Nephron (organoid): Measurements from ENCODE around the gene INSR.

Experiments
- H3K27ac Mint-ChIP-seq, 3 experiments: 2 replicates each; pipeline ENCODE4 v1.8.0; 2020; ENCODE audit warnings: mixed read lengths in 3 of 3, mild to moderate bottlenecking in 2 of 3, moderate library complexity in 1 of 3
- H3K27me3 Mint-ChIP-seq: 2 replicates; pipeline ENCODE4 v1.8.0; 2021; ENCODE audit warnings: low read depth, mild to moderate bottlenecking, moderate library complexity, mixed read lengths
- H3K36me3 Mint-ChIP-seq: 2 replicates; pipeline ENCODE4 v1.8.0; 2020; ENCODE audit warnings: low read depth, mixed read lengths
- H3K4me1 Mint-ChIP-seq: 2 replicates; pipeline ENCODE4 v1.8.0; 2020; ENCODE audit warnings: mixed read lengths
- H3K4me3 Mint-ChIP-seq, 3 experiments: 2 replicates each; pipeline ENCODE4 v1.8.0; 2020; ENCODE audit warnings: mild to moderate bottlenecking in 3 of 3, mixed read lengths in 3 of 3, moderate library complexity in 2 of 3
- H3K9me3 Mint-ChIP-seq: 2 replicates; pipeline ENCODE4 v1.8.0; 2020; ENCODE audit warnings: mixed read lengths
- TF ChIP-seq, protein P1 (sequence below), 3 experiments: fragments of 200-600 bp; sonication (generic); IDR thresholded peaks; one replicate each; pipeline ENCODE4 v1.5.0; 2021; ENCODE audit warnings: antibody characterized with exemption in 3 of 3; ENCODE audit not compliant: unreplicated experiment in 3 of 3

The INSR gene

DNA sequence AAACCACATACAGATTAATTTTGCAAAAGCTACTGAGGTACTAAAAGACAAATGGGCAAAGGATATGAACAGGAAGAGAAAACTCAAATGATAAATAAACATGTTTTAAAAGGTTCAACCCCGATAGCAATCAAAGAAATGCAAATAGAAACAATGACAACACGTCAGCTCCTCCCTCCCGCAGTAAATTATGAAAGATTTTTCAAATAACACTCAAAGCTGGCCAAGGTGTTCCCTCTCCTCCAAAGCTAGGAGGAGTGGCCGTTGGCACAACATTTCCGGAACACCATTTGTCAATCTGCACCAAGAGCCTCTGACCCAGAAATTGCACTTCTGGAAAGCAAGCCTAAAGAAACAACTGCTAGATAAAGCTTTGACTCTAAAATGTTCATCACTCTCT, 28.3 kb downstream of the INSR start:
- Mint-ChIP-seq H3K4me1 (peaks cover 12% of the 10 kb centered on the region), H3K4me3 (no peak overlapping the region), H3K27ac (peak overlapping the region in 1 of 3 experiments; percentile 7), H3K27me3 (no peaks in the 10 kb centered on the region), H3K9me3 (peaks cover 2% of the 10 kb centered on the region), H3K36me3 (peaks cover 45% of the 10 kb centered on the region)
- TF ChIP-seq, protein P1, sequence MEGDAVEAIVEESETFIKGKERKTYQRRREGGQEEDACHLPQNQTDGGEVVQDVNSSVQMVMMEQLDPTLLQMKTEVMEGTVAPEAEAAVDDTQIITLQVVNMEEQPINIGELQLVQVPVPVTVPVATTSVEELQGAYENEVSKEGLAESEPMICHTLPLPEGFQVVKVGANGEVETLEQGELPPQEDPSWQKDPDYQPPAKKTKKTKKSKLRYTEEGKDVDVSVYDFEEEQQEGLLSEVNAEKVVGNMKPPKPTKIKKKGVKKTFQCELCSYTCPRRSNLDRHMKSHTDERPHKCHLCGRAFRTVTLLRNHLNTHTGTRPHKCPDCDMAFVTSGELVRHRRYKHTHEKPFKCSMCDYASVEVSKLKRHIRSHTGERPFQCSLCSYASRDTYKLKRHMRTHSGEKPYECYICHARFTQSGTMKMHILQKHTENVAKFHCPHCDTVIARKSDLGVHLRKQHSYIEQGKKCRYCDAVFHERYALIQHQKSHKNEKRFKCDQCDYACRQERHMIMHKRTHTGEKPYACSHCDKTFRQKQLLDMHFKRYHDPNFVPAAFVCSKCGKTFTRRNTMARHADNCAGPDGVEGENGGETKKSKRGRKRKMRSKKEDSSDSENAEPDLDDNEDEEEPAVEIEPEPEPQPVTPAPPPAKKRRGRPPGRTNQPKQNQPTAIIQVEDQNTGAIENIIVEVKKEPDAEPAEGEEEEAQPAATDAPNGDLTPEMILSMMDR (IDR thresholded peaks at IDR 0.05; ENCODE audit: unreplicated experiment in 3 of 3), result no peak

DNA sequence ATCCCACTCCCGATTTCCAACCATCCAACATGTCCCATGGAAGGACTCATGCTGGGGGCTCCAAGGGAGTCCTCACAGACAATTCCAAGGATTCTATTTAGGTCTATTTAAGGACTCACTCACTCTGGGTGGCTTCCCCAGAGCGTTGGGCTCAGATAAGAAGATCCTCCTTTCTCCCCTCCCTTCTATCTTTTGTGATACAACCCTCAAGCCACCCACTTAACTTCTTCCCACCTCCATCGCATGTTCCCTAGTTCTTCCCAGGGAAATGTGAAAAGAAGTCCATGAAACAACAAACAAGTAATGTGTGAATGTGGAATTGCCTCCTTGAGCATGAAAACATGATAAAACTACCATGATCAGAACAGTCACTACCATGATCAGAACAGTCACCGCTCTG, 29.4 kb downstream of the INSR start:
- peaks cover 2% of the 10 kb centered on the region for H3K9me3 Mint-ChIP-seq
- H3K27me3 Mint-ChIP-seq, result no peaks in the 10 kb centered on the region
- H3K4me3 Mint-ChIP-seq, result no peak overlapping the region
- TF ChIP-seq, protein P1 (IDR thresholded peaks at IDR 0.05; ENCODE audit: unreplicated experiment in 3 of 3), result no peak
- no peak overlapping the region for H3K27ac Mint-ChIP-seq
- H3K4me1 Mint-ChIP-seq, result peaks cover 12% of the 10 kb centered on the region
- H3K36me3 Mint-ChIP-seq, result peaks cover 41% of the 10 kb centered on the region

DNA sequence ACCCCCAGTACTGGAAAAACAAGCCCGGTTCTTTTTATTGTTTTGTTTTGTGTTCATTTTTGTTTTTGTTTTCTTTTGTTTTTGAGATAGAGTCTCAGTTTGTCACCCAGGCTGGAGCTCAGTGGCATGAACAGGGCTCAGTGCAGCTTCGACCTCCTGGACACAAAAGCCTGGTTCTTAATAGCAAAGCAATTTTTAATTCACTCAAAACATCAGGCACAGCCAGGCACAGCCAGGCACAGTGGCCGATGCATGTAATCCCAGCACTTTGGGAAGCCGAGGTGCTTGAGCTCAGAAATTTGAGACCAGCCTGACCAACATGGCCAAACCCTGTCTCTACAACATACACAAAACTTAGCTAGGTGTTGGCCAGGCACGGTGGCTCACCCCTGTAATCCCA, 30.7 kb downstream of the INSR start:
- Mint-ChIP-seq H3K36me3 (peaks cover 32% of the 10 kb centered on the region), H3K4me1 (peaks cover 12% of the 10 kb centered on the region), H3K4me3 (no peak overlapping the region), H3K27ac (no peak overlapping the region), H3K27me3 (no peaks in the 10 kb centered on the region), H3K9me3 (peaks cover 2% of the 10 kb centered on the region)
- TF ChIP-seq, protein P1 (IDR thresholded peaks at IDR 0.05; ENCODE audit: unreplicated experiment in 3 of 3), result no peak

DNA sequence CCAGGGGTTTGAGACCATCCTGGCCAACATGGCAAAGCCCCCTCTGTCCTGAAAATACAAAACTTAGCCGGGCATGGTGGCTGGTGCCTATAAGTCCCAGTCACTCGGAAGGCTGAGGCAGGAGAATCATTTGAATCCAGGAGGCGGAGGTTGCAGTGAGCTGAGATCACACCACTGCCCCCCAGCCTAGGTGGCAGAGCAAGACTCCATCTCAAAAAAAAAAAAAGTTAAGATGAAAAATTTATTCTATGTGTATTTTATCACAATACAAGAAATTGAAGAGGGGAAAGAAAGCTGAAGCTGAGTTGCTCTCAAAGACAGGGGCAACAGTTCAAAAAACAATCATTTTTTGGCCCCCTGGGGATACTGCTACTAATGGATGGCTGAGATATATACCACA, 31.1 kb downstream of the INSR start:
- H3K27me3 Mint-ChIP-seq, result no peaks in the 10 kb centered on the region
- H3K4me1 Mint-ChIP-seq, result peaks cover 12% of the 10 kb centered on the region
- peaks cover 27% of the 10 kb centered on the region for H3K36me3 Mint-ChIP-seq
- H3K4me3 Mint-ChIP-seq, result no peak overlapping the region
- TF ChIP-seq, protein P1 (IDR thresholded peaks at IDR 0.05; ENCODE audit: unreplicated experiment in 3 of 3), result no peak
- H3K27ac Mint-ChIP-seq, result no peak overlapping the region
- peaks cover 2% of the 10 kb centered on the region for H3K9me3 Mint-ChIP-seq

DNA sequence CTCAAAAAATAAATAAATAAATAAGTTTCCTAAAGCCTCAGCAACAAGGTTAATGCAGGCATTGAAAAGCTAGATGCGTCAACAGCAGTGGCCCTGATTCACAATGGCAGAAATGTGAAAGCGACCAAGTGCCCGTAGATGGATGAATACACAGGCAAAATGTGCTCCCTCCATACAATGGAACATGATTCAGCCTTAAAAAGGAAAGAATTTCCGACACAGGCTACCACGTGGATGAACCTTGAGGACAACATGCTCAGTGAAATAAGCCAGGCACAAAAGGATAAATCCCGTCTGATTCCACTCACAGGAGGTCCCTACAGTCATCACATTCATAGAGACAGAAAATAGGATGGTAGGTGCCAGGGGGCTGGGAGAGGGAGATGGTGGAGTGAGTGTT, 31.7 kb downstream of the INSR start:
- H3K4me1 Mint-ChIP-seq, result peaks cover 12% of the 10 kb centered on the region
- H3K4me3 Mint-ChIP-seq, result no peak overlapping the region
- peaks cover 23% of the 10 kb centered on the region for H3K36me3 Mint-ChIP-seq
- TF ChIP-seq, protein P1 (IDR thresholded peaks at IDR 0.05; ENCODE audit: unreplicated experiment in 3 of 3), result no peak
- H3K27ac Mint-ChIP-seq, result peak overlapping the region in 1 of 3 experiments; percentile 13
- no peaks in the 10 kb centered on the region for H3K27me3 Mint-ChIP-seq
- peaks cover 2% of the 10 kb centered on the region for H3K9me3 Mint-ChIP-seq

DNA sequence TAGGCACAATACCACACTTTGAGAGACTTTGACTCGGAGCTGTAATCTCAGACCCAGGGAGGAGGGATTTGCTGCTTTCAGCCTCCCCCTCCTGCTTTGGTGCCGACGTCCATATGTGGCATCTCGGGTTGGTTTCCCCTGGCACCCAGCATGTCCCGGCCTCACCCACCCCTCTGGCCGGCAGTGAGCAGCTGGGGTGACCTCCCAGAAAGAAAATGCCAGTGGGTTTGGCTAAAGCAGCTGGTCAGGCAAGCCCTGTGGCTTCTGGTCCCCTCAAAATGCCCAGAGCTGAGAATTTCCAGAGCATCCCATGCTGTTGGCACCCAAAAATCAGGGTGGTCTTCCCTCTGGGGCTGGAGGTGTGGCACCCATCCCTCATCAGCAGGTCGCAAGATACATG, 34.1 kb downstream of the INSR start:
- H3K27ac Mint-ChIP-seq, result no peak overlapping the region
- no peaks in the 10 kb centered on the region for H3K27me3 Mint-ChIP-seq
- H3K4me1 Mint-ChIP-seq, result peaks cover 4% of the 10 kb centered on the region
- no peaks in the 10 kb centered on the region for H3K9me3 Mint-ChIP-seq
- no peak overlapping the region for H3K4me3 Mint-ChIP-seq
- TF ChIP-seq, protein P1 (IDR thresholded peaks at IDR 0.05; ENCODE audit: unreplicated experiment in 3 of 3), result no peak
- peaks cover 5% of the 10 kb centered on the region for H3K36me3 Mint-ChIP-seq
